IMR-90 (cell line): ENCODE measurements around the gene RBM28. TPM values are rescaled to one million over a fixed set of nuclear protein-coding genes. Genes with fewer than 3 reads are reported as not detected.
A peak's percentile ranks its signal among the peaks of the same experiment; 100 is the strongest.

Source experiments
- ATAC-seq: fragments of 200-7000 bp; cut with Tn5 transposase; 2 replicates; pipeline ENCODE4 v1.9.1; 2020; ENCODE audit warnings: low read depth, mild to moderate bottlenecking, moderate library complexity
- BruUV-seq: library from RNA; stranded (reverse); fragments of 400-500 nt; replicated peaks from 2 replicates; lab custom pipeline; 2021; lab: Mats Ljungman, UMichigan
- CTCF ChIA-PET: fragments of 300-600 bp; formaldehyde crosslinking; extraction: SDS; loops from one replicate; lab custom pipeline; 2021; ENCODE audit warnings: antibody characterized with exemption; lab: Yijun Ruan, JAX
- POLR2A ChIA-PET: fragments of 300-600 bp; sonication (Branson Sonifier 250); formaldehyde crosslinking; loops from one replicate; lab custom pipeline; 2022; ENCODE audit warnings: antibody characterized with exemption; ENCODE audit not compliant: unreplicated experiment; lab: Charles Lee
- DNase-seq: peaks from one replicate; pipeline ENCODE4 v3.0.0; 2013
- H2AFZ ChIP-seq: replicated peaks from 2 replicates; pipeline ENCODE3; 2013; ENCODE audit warnings: low read length, mild to moderate bottlenecking; ENCODE audit not compliant: poor library complexity
- H2AK5ac ChIP-seq: 2 replicates; pipeline ENCODE4 v1.6.1; 2013; ENCODE audit warnings: low read depth, low read length, inconsistent platforms
- H2AK9ac ChIP-seq: replicated peaks from 2 replicates; pipeline ENCODE3; 2013; ENCODE audit warnings: mild to moderate bottlenecking, low read depth, low read length, moderate library complexity; ENCODE audit not compliant: poor library complexity
- H2BK120ac ChIP-seq: 2 replicates; pipeline ENCODE4 v1.6.1; 2013; ENCODE audit warnings: low read depth, low read length, inconsistent platforms
- H2BK15ac ChIP-seq: 3 replicates; pipeline ENCODE4 v1.6.1; 2013; ENCODE audit warnings: low read depth, low read length, inconsistent platforms
- H2BK20ac ChIP-seq: 2 replicates; pipeline ENCODE4 v1.6.1; 2013; ENCODE audit warnings: low read depth, mild to moderate bottlenecking, inconsistent platforms, low read length, moderate library complexity
- H2BK5ac ChIP-seq: 2 replicates; pipeline ENCODE4 v1.6.1; 2013; ENCODE audit warnings: mild to moderate bottlenecking, low read depth, low read length, inconsistent platforms; ENCODE audit not compliant: poor library complexity, severe bottlenecking
- H3K14ac ChIP-seq: replicated peaks from 2 replicates; pipeline ENCODE4 v1.6.1; 2013; ENCODE audit warnings: low read depth, low read length, inconsistent platforms
- H3K18ac ChIP-seq: 2 replicates; pipeline ENCODE4 v1.6.1; 2013; ENCODE audit warnings: low read depth, low read length, control low read depth
- H3K23ac ChIP-seq: 2 replicates; pipeline ENCODE4 v1.6.1; 2013; ENCODE audit warnings: low read depth, low read length, inconsistent platforms
- H3K27ac ChIP-seq: 2 replicates; pipeline ENCODE4 v1.5.1; 2013; ENCODE audit warnings: mild to moderate bottlenecking, control low read depth, low read length; ENCODE audit not compliant: insufficient read depth
- H3K27me3 ChIP-seq: 2 replicates; pipeline ENCODE4 v1.6.1; 2013; ENCODE audit warnings: low read length; ENCODE audit not compliant: control insufficient read depth, insufficient read depth
- H3K36me3 ChIP-seq: 2 replicates; pipeline ENCODE4 v1.6.1; 2013; ENCODE audit warnings: low read length, mixed read lengths; ENCODE audit not compliant: control insufficient read depth, insufficient read depth
- H3K4ac ChIP-seq: 2 replicates; pipeline ENCODE4 v1.6.1; 2013; ENCODE audit warnings: low read depth, low read length, inconsistent platforms
- H3K4me1 ChIP-seq: 2 replicates; pipeline ENCODE4 v1.6.1; 2013; ENCODE audit warnings: low read length, mixed read lengths; ENCODE audit not compliant: control insufficient read depth, insufficient read depth
- H3K4me2 ChIP-seq: 2 replicates; pipeline ENCODE4 v1.6.1; 2013; ENCODE audit warnings: low read depth, mild to moderate bottlenecking, control low read depth, low read length, moderate library complexity
- H3K4me3 ChIP-seq: 2 replicates; pipeline ENCODE4 v1.5.1; 2013; ENCODE audit warnings: low read depth, mild to moderate bottlenecking, control low read depth, low read length, moderate library complexity; ENCODE audit not compliant: insufficient read depth
- H3K56ac ChIP-seq: 2 replicates; pipeline ENCODE4 v1.6.1; 2013; ENCODE audit warnings: low read length, inconsistent platforms; ENCODE audit not compliant: insufficient read depth; ENCODE audit errors: extremely low read depth
- H3K79me1 ChIP-seq, 2 experiments: 2 replicates each; pipeline ENCODE4 v1.6.1; 2013; ENCODE audit warnings: low read length in 2 of 2, inconsistent platforms in 1 of 2, low read depth in 1 of 2
- H3K9ac ChIP-seq: 2 replicates; pipeline ENCODE4 v1.6.1; 2013; ENCODE audit warnings: low read depth, low read length, control low read depth
- H3K9me1 ChIP-seq: 2 replicates; pipeline ENCODE4 v1.6.1; 2013; ENCODE audit warnings: low read length, inconsistent platforms; ENCODE audit not compliant: insufficient read depth
- H3K9me3 ChIP-seq: 2 replicates; pipeline ENCODE4 v1.6.1; 2013; ENCODE audit warnings: low read length; ENCODE audit not compliant: control insufficient read depth, insufficient read depth
- H4K20me1 ChIP-seq: 2 replicates; pipeline ENCODE4 v1.6.1; 2013; ENCODE audit warnings: low read length, inconsistent platforms; ENCODE audit not compliant: insufficient read depth
- H4K5ac ChIP-seq: 2 replicates; pipeline ENCODE4 v1.6.1; 2013; ENCODE audit warnings: mild to moderate bottlenecking, low read depth, low read length, control low read depth
- H4K8ac ChIP-seq, 2 experiments: 2 replicates each; pipeline ENCODE4 v1.6.1; 2013; ENCODE audit warnings: low read depth in 2 of 2, low read length in 2 of 2, control low read depth in 1 of 2, inconsistent platforms in 1 of 2
- H4K91ac ChIP-seq: 2 replicates; pipeline ENCODE4 v1.6.1; 2013; ENCODE audit warnings: low read depth, low read length, inconsistent platforms; ENCODE audit not compliant: insufficient read depth
- MAFK ChIP-seq: IDR thresholded peaks from 2 replicates; pipeline ENCODE4 v1.6.1; 2012; ENCODE audit warnings: low read depth, low read length, improper control_type of control experiment
- RAD21 ChIP-seq: IDR thresholded peaks from 2 replicates; pipeline ENCODE4 v1.6.1; 2012; ENCODE audit warnings: low read length, improper control_type of control experiment
- SMC3 ChIP-seq: fragments of 150-350 bp; IDR thresholded peaks from 2 replicates; pipeline ENCODE4 v1.6.1; 2016; ENCODE audit warnings: low read depth, mild to moderate bottlenecking, antibody characterized with exemption, low read length, moderate library complexity
- WGBS, 2 experiments: methylation state at CpG; one replicate each; pipeline versions ENCODE4 v1.1.5 to v1.1.7; 2013; ENCODE audit warnings: missing lambda C conversion rate in 2 of 2; ENCODE audit not compliant: insufficient read length in 1 of 2; ENCODE audit errors: extremely low coverage in 2 of 2; 5-methylcytosine and 5-hydroxymethylcytosine counted together
- dilution Hi-C: fragments of 300-500 bp; cut with HindIII; formaldehyde crosslinking; loops from one replicate; pipeline ENCODE4 v1.14.3; 2018; ENCODE audit warnings: low sequenced_read_pairs; ENCODE audit not compliant: unreplicated experiment
- in situ Hi-C: fragments of 300-500 bp; cut with MboI; formaldehyde crosslinking; loops from 3 replicates; pipeline ENCODE4 v1.14.3; 2019; ENCODE audit warnings: low sequenced_read_pairs, inconsistent platforms, mixed read lengths
- intact Hi-C: fragments of 100-400 bp; cut with micrococcal nuclease; formaldehyde crosslinking; loops from 2 replicates; pipeline ENCODE4 v1.10.0; 2022
- polyA plus RNA-seq, 3 experiments: library from polyadenylated mRNA; depleted of rRNA; stranded (reverse); fragments of >200 nt; gene quantifications; 2 replicates each; pipeline ENCODE4 v1.2.3, GENCODE V29; 2012; ENCODE audit warnings: low replicate concordance in 1 of 3
- total RNA-seq: library from RNA; depleted of rRNA; stranded (reverse); fragments of >200 nt; gene quantifications from 2 replicates; pipeline ENCODE4 v1.2.3, GENCODE V29; 2012
- TF ChIP-seq, protein P1 (sequence below): fragments of 150-350 bp; IDR thresholded peaks from 2 replicates; pipeline ENCODE4 v1.6.1; 2017; ENCODE audit warnings: mild to moderate bottlenecking, antibody characterized with exemption, low read length, low read depth
- TF ChIP-seq, protein P2 (sequence below): conservative IDR thresholded peaks from 2 replicates; pipeline ENCODE4 v1.5.1; 2012; ENCODE audit warnings: mild to moderate bottlenecking, low read depth, low read length, improper control_type of control experiment

Gene RBM28
- total and polyA plus RNA-seq, 2 of the 4 experiments (the other 2 are of a cell fraction) = 12.4 to 20.4 TPM

- no CpG with 5 or more reads among the region's 3 CpGs for WGBS, 2 experiments
- Histone ChIP-seq H3K9me3 (no peaks in the 10 kb centered on the region), H4K20me1 (no peaks in the 10 kb centered on the region), H3K27ac (no peak overlapping the region), H3K56ac (no peak overlapping the region), H3K4ac (no peak overlapping the region), H3K14ac (no peak overlapping the region), H2AK5ac (no peak overlapping the region), H3K9ac (no peak overlapping the region), H3K9me1 (no peaks in the 10 kb centered on the region), H2BK120ac (no peak overlapping the region), H2BK5ac (no peak overlapping the region), H3K79me1 (no peaks in the 10 kb centered on the region), H3K27me3 (no peaks in the 10 kb centered on the region), H3K18ac (no peak overlapping the region), H2AK9ac (no peak overlapping the region), H2BK20ac (no peak overlapping the region), H3K23ac (no peak overlapping the region), H3K4me1 (no peaks in the 10 kb centered on the region; the same call in 1 of the 2 replicates), H3K4me3 (no peak overlapping the region), H3K36me3 (peaks cover 37% of the 10 kb centered on the region), H2BK15ac (no peak overlapping the region), H2AFZ (no peak overlapping the region), H4K91ac (no peak overlapping the region), H4K8ac (no peak overlapping the region), H3K4me2 (no peak overlapping the region), H4K5ac (no peak overlapping the region)
- POLR2A ChIA-PET = no interaction called here
- TF ChIP-seq, protein P1, sequence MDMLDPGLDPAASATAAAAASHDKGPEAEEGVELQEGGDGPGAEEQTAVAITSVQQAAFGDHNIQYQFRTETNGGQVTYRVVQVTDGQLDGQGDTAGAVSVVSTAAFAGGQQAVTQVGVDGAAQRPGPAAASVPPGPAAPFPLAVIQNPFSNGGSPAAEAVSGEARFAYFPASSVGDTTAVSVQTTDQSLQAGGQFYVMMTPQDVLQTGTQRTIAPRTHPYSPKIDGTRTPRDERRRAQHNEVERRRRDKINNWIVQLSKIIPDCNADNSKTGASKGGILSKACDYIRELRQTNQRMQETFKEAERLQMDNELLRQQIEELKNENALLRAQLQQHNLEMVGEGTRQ = no peak
- TF ChIP-seq MAFK (no peak), RAD21 (peak; percentile 52), SMC3 (peak; percentile 21; the same call in 1 of the 2 replicates)
- TF ChIP-seq, protein P2, sequence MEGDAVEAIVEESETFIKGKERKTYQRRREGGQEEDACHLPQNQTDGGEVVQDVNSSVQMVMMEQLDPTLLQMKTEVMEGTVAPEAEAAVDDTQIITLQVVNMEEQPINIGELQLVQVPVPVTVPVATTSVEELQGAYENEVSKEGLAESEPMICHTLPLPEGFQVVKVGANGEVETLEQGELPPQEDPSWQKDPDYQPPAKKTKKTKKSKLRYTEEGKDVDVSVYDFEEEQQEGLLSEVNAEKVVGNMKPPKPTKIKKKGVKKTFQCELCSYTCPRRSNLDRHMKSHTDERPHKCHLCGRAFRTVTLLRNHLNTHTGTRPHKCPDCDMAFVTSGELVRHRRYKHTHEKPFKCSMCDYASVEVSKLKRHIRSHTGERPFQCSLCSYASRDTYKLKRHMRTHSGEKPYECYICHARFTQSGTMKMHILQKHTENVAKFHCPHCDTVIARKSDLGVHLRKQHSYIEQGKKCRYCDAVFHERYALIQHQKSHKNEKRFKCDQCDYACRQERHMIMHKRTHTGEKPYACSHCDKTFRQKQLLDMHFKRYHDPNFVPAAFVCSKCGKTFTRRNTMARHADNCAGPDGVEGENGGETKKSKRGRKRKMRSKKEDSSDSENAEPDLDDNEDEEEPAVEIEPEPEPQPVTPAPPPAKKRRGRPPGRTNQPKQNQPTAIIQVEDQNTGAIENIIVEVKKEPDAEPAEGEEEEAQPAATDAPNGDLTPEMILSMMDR = peak; percentile 56
- peak; percentile 54 for DNase-seq
- BruUV-seq = no TSS peak
- intact Hi-C loops = loop anchor here (1.0 to 5.0 kb wide), 3 partner anchors 107 to 615 kb away; no protein-coding TSS in a partner anchor
- dilution Hi-C loops = no loop called here
- in situ Hi-C loops = no loop called here
- CTCF ChIA-PET = interaction anchor here (0.5 to 1.3 kb wide), 8 partner anchors 8 to 420 kb away, joined by 3 to 7 read pairs (median 4); no protein-coding TSS in a partner anchor
- ATAC-seq = peak; percentile 79
These were observed 21.6 kb downstream of the RBM28 start for GRCh38 chr7:128322040-128322643.
